Measurements from ENCODE around the gene BIRC6.

BIRC6 gene

GRCh38 chr2:32404691-32405090 lies 47.9 kb downstream of the BIRC6 start:
- no peak overlapping the region for H3K27ac ChIP-seq
- CTCF ChIA-PET = interaction anchor here (0.7 kb wide), 1 partner anchor 415 kb away, joined by 3 read pairs; no protein-coding TSS in a partner anchor
- POLR2A ChIA-PET (ENCODE audit: low non-redundant PET) = no interaction called here
- DNase-seq (ENCODE audit: low spot score) = no peak
- no peak for TF ChIP-seq CTCF (conservative IDR thresholded peaks at IDR 0.05; ENCODE audit: low read depth)

DNA sequence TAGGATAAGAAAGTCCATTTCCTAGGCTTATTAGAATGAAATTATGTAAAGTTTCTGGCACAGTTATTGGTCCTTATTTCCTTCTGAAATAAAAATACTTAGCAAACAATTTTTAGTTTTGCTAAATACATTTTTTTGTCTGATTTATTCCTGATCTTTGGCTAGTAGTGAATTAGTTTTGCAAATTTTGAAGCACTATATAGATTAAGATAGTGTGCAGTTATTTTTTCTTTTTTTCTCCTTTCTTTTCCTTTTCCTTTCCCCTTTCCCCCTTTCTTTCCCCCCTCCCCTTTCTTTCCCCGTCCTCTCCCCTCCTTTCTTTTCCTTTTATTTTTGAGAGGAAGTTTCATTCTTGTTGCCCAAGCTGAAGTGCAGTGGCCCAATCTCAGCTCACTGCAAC lies 59.7 kb downstream of the BIRC6 start:
- POLR2A ChIA-PET (ENCODE audit: low non-redundant PET) = no interaction called here
- no peak for TF ChIP-seq CTCF (conservative IDR thresholded peaks at IDR 0.05; ENCODE audit: low read depth)
- no peak overlapping the region for H3K27ac ChIP-seq
- CTCF ChIA-PET = interaction anchor here (0.6 kb wide), 1 partner anchor 162 kb away, joined by 7 read pairs; no protein-coding TSS in a partner anchor
- DNase-seq (ENCODE audit: low spot score) = no peak

- ChIA-PET CTCF (no interaction called here), POLR2A (ENCODE audit: low non-redundant PET) (no interaction called here)
- H3K27ac ChIP-seq = no peak overlapping the region
- no peak for DNase-seq (ENCODE audit: low spot score)
- no peak for TF ChIP-seq CTCF (conservative IDR thresholded peaks at IDR 0.05; ENCODE audit: low read depth)
These were observed 60.8 kb downstream of the BIRC6 start for GRCh38 chr2:32417659-32418058.

DNA sequence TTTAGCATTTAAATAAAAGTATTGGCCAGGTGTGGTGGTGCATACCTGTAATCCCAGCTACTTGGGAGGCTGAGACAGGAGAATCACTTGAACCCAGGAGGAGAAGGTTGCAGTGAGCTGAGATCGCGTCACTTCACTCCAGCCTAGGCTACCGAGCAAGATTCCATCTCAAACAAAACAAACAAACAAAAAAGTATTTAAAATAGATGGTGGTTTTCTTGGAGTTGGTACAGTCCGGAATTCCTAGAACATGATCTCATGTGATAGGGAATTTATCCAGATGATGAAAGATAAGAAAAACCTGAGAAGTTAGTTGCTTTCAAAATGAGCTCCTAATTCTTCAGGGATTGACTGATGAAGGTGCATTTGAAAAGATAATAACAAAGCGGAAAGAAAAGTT lies 62.0 kb downstream of the BIRC6 start:
- TF ChIP-seq CTCF (conservative IDR thresholded peaks at IDR 0.05; ENCODE audit: low read depth) = no peak
- H3K27ac ChIP-seq = no peak overlapping the region
- no peak for DNase-seq (ENCODE audit: low spot score)
- ChIA-PET POLR2A (ENCODE audit: low non-redundant PET) (no interaction called here), CTCF (no interaction called here)

DNA sequence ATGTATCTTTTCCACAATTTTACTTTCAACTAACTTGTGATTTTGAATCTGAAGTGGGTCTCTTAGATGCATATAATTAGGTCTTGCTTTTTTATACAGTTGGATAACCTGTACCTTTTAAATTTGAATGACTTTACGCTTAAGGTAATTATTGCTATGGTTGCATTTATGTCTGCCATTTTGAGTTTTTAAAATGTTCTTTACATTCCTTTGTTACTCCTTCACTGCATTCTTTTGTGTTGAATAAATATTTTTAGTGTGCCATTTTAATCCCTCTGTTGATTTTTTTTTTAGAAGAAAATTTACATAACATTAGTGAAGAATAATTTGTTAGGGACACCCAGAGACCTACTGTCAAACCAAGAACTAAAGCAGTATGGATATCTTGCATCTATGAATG lies 65.3 kb downstream of the BIRC6 start:
- CTCF ChIA-PET = no interaction called here
- DNase-seq (ENCODE audit: low spot score) = no peak
- no peak overlapping the region for H3K27ac ChIP-seq
- no peak for TF ChIP-seq CTCF (conservative IDR thresholded peaks at IDR 0.05; ENCODE audit: low read depth)
- POLR2A ChIA-PET (ENCODE audit: low non-redundant PET) = no interaction called here

GRCh38 chr2:32423536-32423935 lies 66.7 kb downstream of the BIRC6 start:
- POLR2A ChIA-PET (ENCODE audit: low non-redundant PET) = no interaction called here
- TF ChIP-seq CTCF (conservative IDR thresholded peaks at IDR 0.05; ENCODE audit: low read depth) = no peak
- CTCF ChIA-PET = interaction anchor here (0.6 kb wide), 1 partner anchor 212 kb away, joined by 4 read pairs; no protein-coding TSS in a partner anchor
- DNase-seq (ENCODE audit: low spot score) = no peak
- no peak overlapping the region for H3K27ac ChIP-seq

DNA sequence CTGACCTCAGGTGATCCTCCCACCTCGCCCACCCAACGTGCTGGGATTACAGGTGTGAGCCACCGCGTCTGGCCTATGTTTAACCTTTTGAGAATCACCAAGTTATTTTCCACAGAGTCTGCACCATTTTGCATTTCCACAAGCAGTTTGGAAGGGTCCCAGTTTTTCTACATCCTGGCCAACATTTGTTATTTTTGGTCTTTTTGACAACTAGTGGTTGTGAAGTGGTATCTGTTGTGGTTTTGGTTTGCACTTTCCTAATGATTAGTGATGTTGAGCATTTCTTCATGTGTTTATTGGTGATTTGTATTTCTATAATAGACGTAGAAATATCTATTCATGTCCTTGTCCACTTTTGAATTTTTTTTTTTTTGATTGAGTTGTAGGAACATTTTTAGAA lies 67.9 kb downstream of the BIRC6 start:
- POLR2A ChIA-PET (ENCODE audit: low non-redundant PET) = no interaction called here
- no peak for TF ChIP-seq CTCF (conservative IDR thresholded peaks at IDR 0.05; ENCODE audit: low read depth)
- no peak for DNase-seq (ENCODE audit: low spot score)
- H3K27ac ChIP-seq = no peak overlapping the region
- CTCF ChIA-PET = no interaction called here
